BLaER1 (cell line): ENCODE data around the gene AKAP14.
A peak's percentile ranks its signal among the peaks of the same experiment; 100 is the strongest.
"Not testable (repeated sequence)": the region's sequence is repeated elsewhere in the genome, so short reads cannot be mapped to it uniquely, and the experiment has no call there.

Experiments used
- H3K27ac ChIP-seq: shearing (Covaris generic); formaldehyde crosslinking; 2 replicates; pipeline ENCODE4 v1.8.1; 2022
- H3K27me3 ChIP-seq: shearing (Covaris generic); formaldehyde crosslinking; 2 replicates; pipeline ENCODE4 v1.8.1; 2022
- H3K36me3 ChIP-seq: shearing (Covaris generic); formaldehyde crosslinking; 2 replicates; pipeline ENCODE4 v1.8.1; 2022
- H3K4me1 ChIP-seq: shearing (Covaris generic); formaldehyde crosslinking; 2 replicates; pipeline ENCODE4 v1.8.1; 2022
- H3K4me2 ChIP-seq: shearing (Covaris generic); formaldehyde crosslinking; 2 replicates; pipeline ENCODE4 v1.8.1; 2022
- H3K4me3 ChIP-seq: shearing (Covaris generic); formaldehyde crosslinking; 2 replicates; pipeline ENCODE4 v1.8.1; 2022
- H3K9ac ChIP-seq: shearing (Covaris generic); formaldehyde crosslinking; 2 replicates; pipeline ENCODE4 v1.8.1; 2022
- H3K9me3 ChIP-seq: shearing (Covaris generic); formaldehyde crosslinking; 2 replicates; pipeline ENCODE4 v1.8.1; 2022
- H4K20me1 ChIP-seq: shearing (Covaris generic); formaldehyde crosslinking; 2 replicates; pipeline ENCODE4 v1.8.1; 2022
- Cebpa-rat ChIP-seq: shearing (Covaris generic); IDR thresholded peaks from 2 replicates; pipeline ENCODE4 v1.8.1; 2022

The AKAP14 gene

GRCh38 chrX:119880552-119881437, 14.9 kb upstream of the AKAP14 start:
- no peak for TF ChIP-seq Cebpa-rat
- Histone ChIP-seq H3K36me3 (peaks cover 20% of the 10 kb centered on the region; the same call in 1 of the 2 replicates), H3K9me3 (peaks cover 4% of the 10 kb centered on the region; the same call in 1 of the 2 replicates), H3K9ac (no peak overlapping the region), H3K27ac (no peak overlapping the region), H3K27me3 (no peaks in the 10 kb centered on the region), H4K20me1 (peaks cover 4% of the 10 kb centered on the region; the same call in 1 of the 2 replicates), H3K4me3 (no peak overlapping the region), H3K4me2 (no peak overlapping the region), H3K4me1 (peaks cover 13% of the 10 kb centered on the region)

GRCh38 chrX:119885554-119886428, 9.9 kb upstream of the AKAP14 start:
- Histone ChIP-seq H3K27me3 (peaks cover 11% of the 10 kb centered on the region; the same call in 1 of the 2 replicates), H3K4me3 (no peak overlapping the region), H3K4me1 (peaks cover under 1% of the 10 kb centered on the region; the same call in 1 of the 2 replicates), H3K9me3 (peaks cover 7% of the 10 kb centered on the region; the same call in 1 of the 2 replicates), H3K27ac (no peak overlapping the region), H3K9ac (no peak overlapping the region), H3K36me3 (no peaks in the 10 kb centered on the region), H3K4me2 (no peak overlapping the region), H4K20me1 (no peaks in the 10 kb centered on the region)
- TF ChIP-seq Cebpa-rat, result no peak

GRCh38 chrX:119887721-119888425, 7.8 kb upstream of the AKAP14 start:
- H3K4me3 ChIP-seq, result peak overlapping the region; percentile 46; the same call in 1 of the 2 replicates
- no peak overlapping the region for H3K9ac ChIP-seq
- peaks cover 11% of the 10 kb centered on the region; the same call in 1 of the 2 replicates for H3K27me3 ChIP-seq
- H3K27ac ChIP-seq, result no peak overlapping the region
- no peaks in the 10 kb centered on the region for H3K36me3 ChIP-seq
- H3K4me2 ChIP-seq, result peak overlapping the region; percentile 53
- no peaks in the 10 kb centered on the region for H4K20me1 ChIP-seq
- TF ChIP-seq Cebpa-rat, result no peak
- no peaks in the 10 kb centered on the region for H3K4me1 ChIP-seq
- peaks cover 7% of the 10 kb centered on the region; the same call in 1 of the 2 replicates for H3K9me3 ChIP-seq

GRCh38 chrX:119890626-119891025, 5.1 kb upstream of the AKAP14 start:
- not testable (repeated sequence) for H3K4me3 ChIP-seq, H3K4me2 ChIP-seq, H3K27ac ChIP-seq, H3K4me1 ChIP-seq, H3K9ac ChIP-seq, H3K9me3 ChIP-seq, H3K36me3 ChIP-seq, H4K20me1 ChIP-seq
- H3K27me3 ChIP-seq, result peaks cover 11% of the 10 kb centered on the region; the same call in 1 of the 2 replicates

- not testable (repeated sequence) for H3K4me1 ChIP-seq, H3K4me2 ChIP-seq, H3K9ac ChIP-seq, H3K36me3 ChIP-seq, H3K4me3 ChIP-seq, H4K20me1 ChIP-seq, H3K27ac ChIP-seq, H3K9me3 ChIP-seq
- H3K27me3 ChIP-seq, result peaks cover 11% of the 10 kb centered on the region; the same call in 1 of the 2 replicates
Measured at GRCh38 chrX:119891961-119892692, 3.6 kb upstream of the AKAP14 start.

- Histone ChIP-seq H3K4me1 (no peaks in the 10 kb centered on the region), H3K27ac (no peak overlapping the region), H3K4me3 (no peak overlapping the region), H3K9ac (no peak overlapping the region), H3K36me3 (no peaks in the 10 kb centered on the region), H3K27me3 (no peaks in the 10 kb centered on the region), H3K9me3 (no peaks in the 10 kb centered on the region), H4K20me1 (no peaks in the 10 kb centered on the region), H3K4me2 (no peak overlapping the region)
- TF ChIP-seq Cebpa-rat, result no peak
Measured at GRCh38 chrX:119899125-119899524, 3.4 kb downstream of the AKAP14 start.

GRCh38 chrX:119900976-119901375, 5.3 kb downstream of the AKAP14 start:
- Histone ChIP-seq H3K9me3 (no peaks in the 10 kb centered on the region), H3K4me1 (no peaks in the 10 kb centered on the region), H3K36me3 (no peaks in the 10 kb centered on the region), H3K4me2 (no peak overlapping the region), H3K27ac (no peak overlapping the region), H4K20me1 (no peaks in the 10 kb centered on the region), H3K27me3 (no peaks in the 10 kb centered on the region), H3K9ac (no peak overlapping the region), H3K4me3 (no peak overlapping the region)
- TF ChIP-seq Cebpa-rat, result no peak

- H3K36me3 ChIP-seq, result no peaks in the 10 kb centered on the region
- H3K27me3 ChIP-seq, result no peaks in the 10 kb centered on the region
- TF ChIP-seq Cebpa-rat, result no peak
- H3K4me3 ChIP-seq, result no peak overlapping the region
- H4K20me1 ChIP-seq, result no peaks in the 10 kb centered on the region
- H3K9ac ChIP-seq, result no peak overlapping the region
- H3K4me1 ChIP-seq, result no peaks in the 10 kb centered on the region
- no peak overlapping the region for H3K4me2 ChIP-seq
- no peak overlapping the region for H3K27ac ChIP-seq
- H3K9me3 ChIP-seq, result no peaks in the 10 kb centered on the region
Measured at GRCh38 chrX:119916310-119916709, 20.6 kb downstream of the AKAP14 start.

GRCh38 chrX:119917877-119918276, 22.2 kb downstream of the AKAP14 start:
- no peaks in the 10 kb centered on the region for H3K36me3 ChIP-seq
- no peak overlapping the region for H3K4me3 ChIP-seq
- H3K27ac ChIP-seq, result no peak overlapping the region
- H3K9ac ChIP-seq, result no peak overlapping the region
- no peak for TF ChIP-seq Cebpa-rat
- H3K27me3 ChIP-seq, result no peaks in the 10 kb centered on the region
- no peaks in the 10 kb centered on the region for H4K20me1 ChIP-seq
- no peaks in the 10 kb centered on the region for H3K4me1 ChIP-seq
- no peak overlapping the region for H3K4me2 ChIP-seq
- H3K9me3 ChIP-seq, result no peaks in the 10 kb centered on the region
